MV-4-11 (cell line): Measurements from ENCODE around the gene ZNF98.

Experiments
- DNase-seq: peaks from one replicate; lab custom pipeline; 2025; lab: John Stamatoyannopoulos, UW

The ZNF98 gene

GRCh38 chr19:22422211-22422610 lies at the start of gene ZNF98:
ZNF98 (minus strand) TSS chr19:22422346; CDS start chr19:22422224, 122 bp downstream.
- DNase-seq, result no peak

GRCh38 chr19:22446605-22447004 lies 24.5 kb upstream of the ZNF98 start:
- DNase-seq, result no peak

GRCh38 chr19:22438011-22438410 lies 15.9 kb upstream of the ZNF98 start:
- no peak for DNase-seq

GRCh38 chr19:22427960-22428913 lies 6.1 kb upstream of the ZNF98 start:
- no peak for DNase-seq

GRCh38 chr19:22427547-22427946 lies 5.4 kb upstream of the ZNF98 start:
- DNase-seq, result no peak

GRCh38 chr19:22426901-22427300 lies 4.8 kb upstream of the ZNF98 start:
- DNase-seq, result no peak

GRCh38 chr19:22421797-22422196 lies 349 bp downstream of the ZNF98 start:
- DNase-seq, result no peak

GRCh38 chr19:22354665-22355064 lies 67.5 kb downstream of the ZNF98 start:
- no peak for DNase-seq
